Liver (tissue), 9 donors: Measurements from ENCODE around the gene NFYC. TPM values are rescaled to one million over a fixed set of nuclear protein-coding genes. Genes with fewer than 3 reads are reported as not detected.
A peak's percentile ranks its signal among the peaks of the same experiment; 100 is the strongest.

ENCODE experiments used
- DNase-seq: peaks from one replicate; pipeline ENCODE4 v3.0.0-alpha.2; 2017; ENCODE audit warnings: low spot score
- H3K27ac ChIP-seq, 2 donors: one replicate each; pipeline ENCODE4 v1.7.0; 2013; ENCODE audit warnings: inconsistent platforms in 2 of 2, low read length in 2 of 2, control low read depth in 1 of 2, low read depth in 1 of 2, mild to moderate bottlenecking in 1 of 2
- H3K27me3 ChIP-seq, 4 donors: one replicate each; pipeline versions ENCODE4 v1.6.1 to v1.7.0; 2013; ENCODE audit warnings: low read length in 3 of 4, inconsistent platforms in 1 of 4, mild to moderate bottlenecking in 1 of 4, moderate library complexity in 1 of 4; ENCODE audit not compliant: control insufficient read depth in 4 of 4, insufficient read depth in 4 of 4
- H3K36me3 ChIP-seq, 4 donors: one replicate each; pipeline versions ENCODE4 v1.6.1 to v1.7.0; 2013; ENCODE audit warnings: low read length in 3 of 4, mild to moderate bottlenecking in 3 of 4, low read depth in 1 of 4, moderate library complexity in 1 of 4; ENCODE audit not compliant: control insufficient read depth in 4 of 4, insufficient read depth in 3 of 4
- H3K4me1 ChIP-seq, 4 donors: one replicate each; pipeline versions ENCODE4 v1.6.1 to v1.7.0; 2013; ENCODE audit warnings: low read length in 3 of 4, mild to moderate bottlenecking in 3 of 4, moderate library complexity in 1 of 4; ENCODE audit not compliant: control insufficient read depth in 4 of 4, insufficient read depth in 4 of 4
- H3K4me3 ChIP-seq, 3 donors: one replicate each; pipeline versions ENCODE4 v1.6.1 to v1.7.0; 2013; ENCODE audit warnings: low read length in 3 of 3, control low read depth in 1 of 3, low read depth in 1 of 3, mild to moderate bottlenecking in 1 of 3
- H3K9ac ChIP-seq, 2 donors: one replicate each; pipeline ENCODE4 v1.7.0; 2013; ENCODE audit warnings: low read length in 2 of 2, mild to moderate bottlenecking in 2 of 2, moderate library complexity in 2 of 2, control low read depth in 1 of 2, low read depth in 1 of 2
- H3K9me3 ChIP-seq, 4 donors: one replicate each; pipeline versions ENCODE4 v1.6.1 to v1.7.0; 2013; ENCODE audit warnings: low read length in 3 of 4; ENCODE audit not compliant: control insufficient read depth in 4 of 4
- CTCF ChIP-seq: fragments of 150-350 bp; IDR thresholded peaks from 2 replicates; pipeline ENCODE4 v1.5.1; 2017; ENCODE audit warnings: improper control_type of control experiment, low read depth, low read length; ENCODE audit not compliant: missing input control
- EGR1 ChIP-seq, 2 donors: IDR thresholded peaks; 2 replicates each; pipeline ENCODE4 v1.6.1; 2016 to 2018; ENCODE audit warnings: antibody characterized with exemption in 2 of 2, low read depth in 2 of 2
- FOXA1 ChIP-seq: IDR thresholded peaks from 2 replicates; pipeline ENCODE4 v1.6.1; 2016; ENCODE audit warnings: antibody characterized with exemption
- FOXA2 ChIP-seq: IDR thresholded peaks from 2 replicates; pipeline ENCODE4 v1.6.1; 2016; ENCODE audit warnings: antibody characterized with exemption
- GABPA ChIP-seq, 2 donors: IDR thresholded peaks in 1 of 2; conservative IDR thresholded peaks in 1 of 2; 2 replicates each; pipeline ENCODE4 v1.6.1; 2016; ENCODE audit warnings: antibody characterized with exemption in 2 of 2, mild to moderate bottlenecking in 1 of 2, moderate library complexity in 1 of 2
- HNF4A ChIP-seq, 2 donors: conservative IDR thresholded peaks; 2 replicates each; pipeline ENCODE4 v1.6.1; 2016; ENCODE audit warnings: antibody characterized with exemption in 2 of 2, mild to moderate bottlenecking in 2 of 2
- HNF4G ChIP-seq: IDR thresholded peaks from 2 replicates; pipeline ENCODE4 v1.6.1; 2016; ENCODE audit warnings: antibody characterized with exemption
- JUND ChIP-seq, 2 donors: IDR thresholded peaks; 2 replicates each; pipeline ENCODE4 v1.6.1; 2016; ENCODE audit warnings: antibody characterized with exemption in 2 of 2
- NR2F2 ChIP-seq: IDR thresholded peaks from 2 replicates; pipeline ENCODE4 v1.6.1; 2016; ENCODE audit warnings: antibody characterized with exemption
- RAD21 ChIP-seq, 2 donors: IDR thresholded peaks; 2 replicates each; pipeline ENCODE4 v1.6.1; 2016; ENCODE audit warnings: antibody characterized with exemption in 2 of 2, mild to moderate bottlenecking in 2 of 2
- RXRA ChIP-seq, 2 donors: IDR thresholded peaks; 2 replicates each; pipeline ENCODE4 v1.6.1; 2017 to 2018; ENCODE audit warnings: antibody characterized with exemption in 2 of 2, mild to moderate bottlenecking in 1 of 2
- SP1 ChIP-seq: IDR thresholded peaks from 2 replicates; pipeline ENCODE4 v1.6.1; 2018; ENCODE audit warnings: antibody characterized with exemption, mild to moderate bottlenecking
- TAF1 ChIP-seq: conservative IDR thresholded peaks from 2 replicates; pipeline ENCODE4 v1.6.1; 2016; ENCODE audit warnings: antibody characterized with exemption, mild to moderate bottlenecking
- YY1 ChIP-seq: IDR thresholded peaks from 2 replicates; pipeline ENCODE4 v1.6.1; 2016; ENCODE audit warnings: antibody characterized with exemption, mild to moderate bottlenecking
- WGBS: extraction: QIAGEN DNeasy Blood & Tissue Kit; methylation state at CpG from one replicate; pipeline ENCODE4 v1.1.7; 2013; 5-methylcytosine and 5-hydroxymethylcytosine counted together
- polyA plus RNA-seq, 2 donors: library from polyadenylated mRNA; stranded (reverse) in 1 of 2; unstranded in 1 of 2; fragments of 200-250 nt in 1 of 2; fragments of >200 nt in 1 of 2; fragmentation: Nextera tagmentation in 1 of 2; extraction: Ambion mirVana in 1 of 2; gene quantifications; one replicate each; pipeline versions ENCODE4 v1.2.1 to v1.2.3, GENCODE V29; 2013 to 2015
- total RNA-seq, 2 donors: library from RNA; depleted of rRNA; stranded (reverse); fragments of >200 nt; gene quantifications; one replicate each; pipeline ENCODE4 v1.2.3, GENCODE V29; 2014
- TF ChIP-seq, protein P1 (sequence below): IDR thresholded peaks from 2 replicates; pipeline ENCODE4 v1.6.1; 2016; ENCODE audit warnings: antibody characterized with exemption
- TF ChIP-seq, protein P2 (sequence below): IDR thresholded peaks from 2 replicates; pipeline ENCODE4 v1.6.1; 2016; ENCODE audit warnings: antibody characterized with exemption, mild to moderate bottlenecking
- TF ChIP-seq, protein P3 (sequence below): IDR thresholded peaks from 2 replicates; pipeline ENCODE4 v1.6.1; 2016; ENCODE audit warnings: antibody characterized with exemption
- donor health status: healthy.
- donor health status: healthy.
- donor health status: healthy.
- donor health status: healthy.
- donor health status: healthy.

The NFYC gene
- total and polyA plus RNA-seq, 4 donors: 18.3 to 28.1 (median 26.8) TPM

GRCh38 chr1:40694353-40694874, 2.9 kb downstream of the NFYC start:
- Histone ChIP-seq H3K9ac (no peak overlapping the region), H3K4me1 (peaks cover 0 to 40% (median 35%) of the 10 kb centered on the region in 4 donors), H3K36me3 (no peaks in the 10 kb centered on the region), H3K4me3 (no peak overlapping the region), H3K27me3 (no peaks in the 10 kb centered on the region), H3K27ac (peak overlapping the region; percentile 4 to 22), H3K9me3 (no peaks in the 10 kb centered on the region)
- no peak for DNase-seq
- WGBS: 19% methylated on average over 2 of the region's 2 CpGs
- no peak for TF ChIP-seq FOXA1

GRCh38 chr1:40696294-40696693, 4.8 kb downstream of the NFYC start:
- Histone ChIP-seq H3K9me3 (no peaks in the 10 kb centered on the region), H3K4me1 (peaks cover 0 to 35% (median 34%) of the 10 kb centered on the region in 4 donors), H3K27ac (no peak overlapping the region), H3K9ac (no peak overlapping the region), H3K36me3 (no peaks in the 10 kb centered on the region), H3K4me3 (no peak overlapping the region), H3K27me3 (no peaks in the 10 kb centered on the region)
- 83% methylated on average over 4 of the region's 4 CpGs for WGBS
- no peak for DNase-seq
- TF ChIP-seq RAD21 (IDR thresholded peaks at IDR 0.05) (no peak), HNF4A (conservative IDR thresholded peaks at IDR 0.05) (peak; percentile 32 to 69)

DNA sequence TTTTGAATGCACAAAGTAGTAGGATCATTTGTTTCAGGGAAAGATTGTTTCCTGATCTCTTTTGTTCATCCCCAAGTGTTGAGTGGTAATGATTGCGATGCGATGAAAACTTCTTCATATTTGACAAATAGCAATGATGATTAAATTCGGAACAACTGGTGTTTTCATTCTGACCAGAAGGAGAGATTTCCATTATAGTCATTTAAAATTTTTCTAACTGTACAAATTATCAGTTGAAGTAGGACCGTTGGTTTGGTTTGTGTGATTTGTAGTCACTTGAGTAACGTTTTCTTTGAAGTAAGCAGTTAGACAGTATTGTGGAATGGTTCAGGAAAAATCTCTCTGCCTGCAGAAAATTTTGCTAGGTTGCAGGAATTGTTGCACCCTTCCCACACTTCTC, 5.9 kb downstream of the NFYC start:
- Histone ChIP-seq H3K4me3 (no peak overlapping the region), H3K4me1 (peaks cover 0 to 37% (median 31%) of the 10 kb centered on the region in 4 donors), H3K9me3 (no peaks in the 10 kb centered on the region), H3K36me3 (no peaks in the 10 kb centered on the region), H3K9ac (no peak overlapping the region), H3K27ac (no peak overlapping the region), H3K27me3 (no peaks in the 10 kb centered on the region)
- no peak for DNase-seq
- TF ChIP-seq SP1: no peak
- no peak for TF ChIP-seq GABPA (IDR thresholded peaks at IDR 0.05 in 1 of 2, conservative IDR thresholded peaks at IDR 0.05 in 1 of 2)
- TF ChIP-seq NR2F2: no peak
- TF ChIP-seq TAF1: no peak
- TF ChIP-seq, protein P1, sequence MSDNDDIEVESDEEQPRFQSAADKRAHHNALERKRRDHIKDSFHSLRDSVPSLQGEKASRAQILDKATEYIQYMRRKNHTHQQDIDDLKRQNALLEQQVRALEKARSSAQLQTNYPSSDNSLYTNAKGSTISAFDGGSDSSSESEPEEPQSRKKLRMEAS: no peak
- TF ChIP-seq FOXA1: no peak
- 85% methylated on average over 5 of the region's 5 CpGs for WGBS

DNA sequence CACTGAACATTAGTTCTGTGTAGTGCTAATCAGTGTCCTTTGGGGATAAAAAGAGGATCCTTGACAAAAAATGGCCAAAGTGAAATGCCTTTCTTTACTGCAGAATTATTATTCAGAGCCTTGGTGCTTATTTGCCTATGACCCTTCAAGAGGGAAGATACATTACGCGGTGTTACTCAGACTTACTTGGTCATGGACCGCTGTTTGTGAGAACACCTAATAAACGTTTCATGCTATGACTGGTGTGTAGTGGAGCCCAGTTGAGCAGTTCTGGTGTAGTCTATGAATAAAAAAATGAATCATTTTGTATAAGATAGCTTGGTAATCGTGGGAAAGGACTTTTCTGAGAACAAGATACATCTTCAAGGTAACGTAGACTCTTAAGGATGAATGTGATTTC, 8.3 kb downstream of the NFYC start:
- no peak for DNase-seq
- no peak overlapping the region for H3K9ac ChIP-seq
- TF ChIP-seq RXRA (IDR thresholded peaks at IDR 0.05) (no peak), CTCF (no peak), YY1 (no peak), FOXA1 (no peak), FOXA2 (no peak), TAF1 (no peak), GABPA (IDR thresholded peaks at IDR 0.05 in 1 of 2, conservative IDR thresholded peaks at IDR 0.05 in 1 of 2) (no peak), HNF4A (conservative IDR thresholded peaks at IDR 0.05) (no peak), HNF4G (no peak), EGR1 (IDR thresholded peaks at IDR 0.05; ENCODE audit: low read depth in 2 of 2) (no peak), RAD21 (IDR thresholded peaks at IDR 0.05) (no peak), JUND (IDR thresholded peaks at IDR 0.05) (no peak), SP1 (no peak), NR2F2 (no peak)
- TF ChIP-seq, protein P1: no peak
- TF ChIP-seq, protein P2, sequence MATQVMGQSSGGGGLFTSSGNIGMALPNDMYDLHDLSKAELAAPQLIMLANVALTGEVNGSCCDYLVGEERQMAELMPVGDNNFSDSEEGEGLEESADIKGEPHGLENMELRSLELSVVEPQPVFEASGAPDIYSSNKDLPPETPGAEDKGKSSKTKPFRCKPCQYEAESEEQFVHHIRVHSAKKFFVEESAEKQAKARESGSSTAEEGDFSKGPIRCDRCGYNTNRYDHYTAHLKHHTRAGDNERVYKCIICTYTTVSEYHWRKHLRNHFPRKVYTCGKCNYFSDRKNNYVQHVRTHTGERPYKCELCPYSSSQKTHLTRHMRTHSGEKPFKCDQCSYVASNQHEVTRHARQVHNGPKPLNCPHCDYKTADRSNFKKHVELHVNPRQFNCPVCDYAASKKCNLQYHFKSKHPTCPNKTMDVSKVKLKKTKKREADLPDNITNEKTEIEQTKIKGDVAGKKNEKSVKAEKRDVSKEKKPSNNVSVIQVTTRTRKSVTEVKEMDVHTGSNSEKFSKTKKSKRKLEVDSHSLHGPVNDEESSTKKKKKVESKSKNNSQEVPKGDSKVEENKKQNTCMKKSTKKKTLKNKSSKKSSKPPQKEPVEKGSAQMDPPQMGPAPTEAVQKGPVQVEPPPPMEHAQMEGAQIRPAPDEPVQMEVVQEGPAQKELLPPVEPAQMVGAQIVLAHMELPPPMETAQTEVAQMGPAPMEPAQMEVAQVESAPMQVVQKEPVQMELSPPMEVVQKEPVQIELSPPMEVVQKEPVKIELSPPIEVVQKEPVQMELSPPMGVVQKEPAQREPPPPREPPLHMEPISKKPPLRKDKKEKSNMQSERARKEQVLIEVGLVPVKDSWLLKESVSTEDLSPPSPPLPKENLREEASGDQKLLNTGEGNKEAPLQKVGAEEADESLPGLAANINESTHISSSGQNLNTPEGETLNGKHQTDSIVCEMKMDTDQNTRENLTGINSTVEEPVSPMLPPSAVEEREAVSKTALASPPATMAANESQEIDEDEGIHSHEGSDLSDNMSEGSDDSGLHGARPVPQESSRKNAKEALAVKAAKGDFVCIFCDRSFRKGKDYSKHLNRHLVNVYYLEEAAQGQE: no peak
- TF ChIP-seq, protein P3, sequence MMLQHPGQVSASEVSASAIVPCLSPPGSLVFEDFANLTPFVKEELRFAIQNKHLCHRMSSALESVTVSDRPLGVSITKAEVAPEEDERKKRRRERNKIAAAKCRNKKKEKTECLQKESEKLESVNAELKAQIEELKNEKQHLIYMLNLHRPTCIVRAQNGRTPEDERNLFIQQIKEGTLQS: no peak
- no peak overlapping the region for H3K4me3 ChIP-seq
- H3K9me3 ChIP-seq: no peaks in the 10 kb centered on the region
- peaks cover 0 to 26% (median 19%) of the 10 kb centered on the region in 4 donors for H3K4me1 ChIP-seq
- no peaks in the 10 kb centered on the region for H3K36me3 ChIP-seq
- WGBS: 91% methylated on average over 6 of the region's 6 CpGs
- no peak overlapping the region for H3K27ac ChIP-seq
- no peaks in the 10 kb centered on the region for H3K27me3 ChIP-seq
